22Rv1 (cell line): ENCODE measurements around the gene TCEA2.

Source experiments
- H3K27ac ChIP-seq: fragments of 450-650 bp; 2 replicates; pipeline ENCODE4 v1.5.1; 2017
- CTCF ChIP-seq: fragments of 450-650 bp; IDR thresholded peaks from 2 replicates; pipeline ENCODE4 v1.5.1; 2017; ENCODE audit warnings: mild to moderate bottlenecking
- ZFX ChIP-seq: fragments of 450-650 bp; IDR thresholded peaks from 2 replicates; pipeline ENCODE4 v1.6.1; 2017; ENCODE audit warnings: antibody characterized with exemption, borderline replicate concordance

TCEA2 gene

GRCh38 chr20:64025101-64025825 is 37.7 kb upstream of the TCEA2 start:
- H3K27ac ChIP-seq = no peak overlapping the region
- TF ChIP-seq CTCF = no peak
- no peak for TF ChIP-seq ZFX

- TF ChIP-seq CTCF (no peak), ZFX (no peak)
- no peak overlapping the region for H3K27ac ChIP-seq
Observed at GRCh38 chr20:64025826-64026412, 37.1 kb upstream of the TCEA2 start.

- no peak overlapping the region for H3K27ac ChIP-seq
- no peak for TF ChIP-seq ZFX
- TF ChIP-seq CTCF = no peak
Observed at GRCh38 chr20:64027981-64028685, 34.9 kb upstream of the TCEA2 start.

GRCh38 chr20:64029293-64030117 is 33.5 kb upstream of the TCEA2 start:
- TF ChIP-seq CTCF = no peak
- TF ChIP-seq ZFX = no peak
- H3K27ac ChIP-seq = no peak overlapping the region

GRCh38 chr20:64030371-64031134 is 32.4 kb upstream of the TCEA2 start:
- TF ChIP-seq ZFX = no peak
- TF ChIP-seq CTCF = no peak
- H3K27ac ChIP-seq = no peak overlapping the region

GRCh38 chr20:64031822-64032314 is 31.1 kb upstream of the TCEA2 start:
- H3K27ac ChIP-seq = no peak overlapping the region
- TF ChIP-seq CTCF (no peak), ZFX (no peak)
